Fibroblast of peridontal ligament (primary cell): ENCODE measurements around the gene NAA60.
"Not testable (repeated sequence)": the region's sequence is repeated elsewhere in the genome, so short reads cannot be mapped to it uniquely, and the experiment has no call there.

Experiments
- DNase-seq: peaks from one replicate; pipeline ENCODE4 v3.0.0-alpha.2; 2010; ENCODE audit errors: extremely low read depth

NAA60 gene

DNA sequence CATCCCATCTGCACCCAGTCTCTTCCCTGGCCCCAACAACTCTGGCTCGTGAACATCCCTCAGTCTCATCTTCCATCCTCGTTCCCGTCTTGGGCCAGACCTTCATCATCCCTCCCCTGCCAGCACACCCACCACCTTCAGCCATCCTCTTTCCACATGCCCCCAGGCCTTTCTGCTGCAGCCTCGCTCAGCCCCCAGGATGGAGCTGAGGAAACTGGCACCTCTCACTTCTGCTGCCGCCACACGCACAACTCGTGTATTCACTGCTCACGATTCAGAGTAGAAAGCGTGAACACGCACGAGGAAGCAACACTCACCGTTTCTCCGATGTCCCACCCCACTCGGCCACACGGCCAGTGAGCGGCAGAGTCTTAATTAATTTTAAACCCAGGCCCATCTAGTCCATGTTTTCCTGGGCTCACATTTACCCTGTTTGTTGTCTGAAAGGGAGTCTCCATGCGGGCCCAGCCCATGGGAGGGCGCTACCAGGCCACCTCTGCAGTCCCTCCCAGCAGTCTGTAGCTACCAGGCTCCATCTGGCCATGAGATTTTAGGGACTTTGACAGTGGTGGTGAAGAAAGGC, 39.3 kb downstream of the NAA60 start:
- no peak for DNase-seq

- DNase-seq: no peak
Measured at GRCh38 chr16:3484318-3485096, 41.0 kb downstream of the NAA60 start.

DNA sequence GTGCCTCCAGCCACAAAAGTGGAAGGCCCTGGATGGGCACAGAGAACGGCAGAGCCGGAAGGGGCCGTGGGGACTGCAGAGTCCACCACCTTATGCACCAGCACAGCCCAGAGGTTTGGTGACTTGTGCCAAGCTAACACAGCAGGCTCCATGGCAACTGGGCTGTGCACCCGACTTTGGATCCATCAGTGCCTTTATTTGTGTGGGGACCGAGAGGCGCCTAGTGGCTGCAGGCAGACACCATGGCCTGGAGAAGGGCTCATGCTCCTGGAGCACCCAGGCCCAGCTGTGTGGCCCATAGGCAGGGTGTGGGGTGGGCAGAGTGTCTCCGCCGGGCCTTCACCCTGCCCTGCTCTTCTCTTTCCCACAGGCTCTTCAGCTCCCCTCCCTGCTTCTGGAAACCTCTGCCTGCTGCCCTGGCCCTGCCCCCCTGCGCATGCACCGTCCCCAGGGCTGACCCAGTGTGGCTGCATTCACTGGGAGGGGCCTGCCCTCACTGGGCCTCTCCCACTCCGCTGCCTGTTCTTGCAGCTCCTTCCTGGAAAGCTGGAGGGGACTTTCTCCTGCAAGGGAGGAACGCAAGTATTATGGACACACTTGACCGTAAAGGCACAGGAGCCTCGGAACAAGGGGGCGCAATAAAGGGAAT, 41.7 kb downstream of the NAA60 start:
- no peak for DNase-seq

GRCh38 chr16:3485821-3486505, 42.5 kb downstream of the NAA60 start:
- no peak for DNase-seq

DNA sequence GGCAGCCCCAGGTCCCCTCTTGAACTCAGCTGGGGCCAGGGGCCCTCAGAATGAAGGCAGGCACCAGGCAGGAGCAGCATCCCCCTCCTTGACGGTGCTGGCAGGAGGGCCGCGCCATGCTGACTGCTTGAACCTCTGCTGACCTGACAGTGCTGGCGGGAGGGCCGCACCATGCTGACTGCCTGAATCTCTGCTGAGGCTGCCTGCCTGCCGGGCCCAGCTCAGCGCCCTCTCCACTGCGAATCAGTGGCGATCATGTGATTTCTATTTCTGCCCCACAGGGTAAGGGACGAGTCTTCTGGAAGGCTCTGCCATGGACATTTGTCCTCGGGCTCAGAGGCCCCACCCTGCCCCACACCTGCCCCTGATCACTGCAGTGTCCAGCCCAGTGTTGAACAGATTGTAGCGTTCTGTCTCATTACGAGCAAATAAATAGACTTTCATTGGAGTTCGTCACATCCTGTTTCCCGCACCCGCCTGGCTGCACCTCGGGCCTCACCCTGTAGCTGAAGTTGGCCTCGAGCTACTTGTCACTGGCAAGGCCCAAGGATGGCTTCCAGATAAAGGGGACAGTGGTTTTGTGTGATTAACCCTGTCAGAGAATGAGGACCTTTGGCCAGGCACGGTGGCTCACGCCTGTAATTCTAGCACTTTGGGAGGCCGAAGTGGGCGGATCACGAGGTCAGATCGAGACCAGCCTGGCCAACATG, 43.2 kb downstream of the NAA60 start:
- no peak for DNase-seq

DNA sequence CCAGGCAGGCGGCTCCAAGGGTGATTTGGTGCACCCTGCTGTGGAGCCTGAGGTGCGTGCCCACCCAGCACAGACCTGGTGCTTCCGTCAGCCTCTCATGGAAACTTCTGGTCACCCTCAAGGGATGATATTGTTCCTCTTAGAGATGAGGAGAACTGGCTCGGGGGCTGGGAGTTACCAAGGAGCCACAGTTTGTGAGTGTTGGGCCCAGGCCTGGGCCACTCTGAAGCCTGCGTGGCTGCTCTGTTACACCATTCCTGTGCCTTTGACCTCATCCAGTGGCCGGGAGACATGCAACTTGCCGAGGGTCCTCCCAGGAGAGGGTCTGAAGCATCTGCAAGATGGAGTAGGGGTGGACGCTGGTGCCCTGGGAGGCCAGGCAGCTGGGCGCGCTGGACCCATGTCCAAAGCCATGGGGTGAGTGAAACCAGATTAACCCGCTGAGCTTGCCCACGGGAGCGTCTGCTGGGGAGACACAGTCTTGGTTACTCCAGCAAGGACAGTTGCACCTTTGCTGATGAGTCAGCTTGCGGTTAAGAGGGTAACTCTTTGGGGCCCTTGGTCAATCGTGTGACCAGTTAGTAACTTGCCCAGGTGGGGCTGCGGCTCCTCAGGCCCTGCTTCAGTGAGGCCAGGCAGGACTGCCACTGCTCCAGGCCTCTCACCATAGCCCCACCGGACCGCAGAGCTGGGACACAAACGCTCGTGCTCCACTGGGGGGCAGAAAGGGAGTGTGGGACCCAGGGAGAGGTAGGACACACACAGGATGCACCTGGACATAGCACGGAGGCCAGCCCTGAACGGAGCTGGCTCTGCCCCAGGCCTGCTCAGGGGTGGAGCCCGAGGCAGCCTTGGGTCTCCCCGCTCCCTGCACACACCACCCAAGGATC, 44.3 kb downstream of the NAA60 start:
- no peak for DNase-seq

DNA sequence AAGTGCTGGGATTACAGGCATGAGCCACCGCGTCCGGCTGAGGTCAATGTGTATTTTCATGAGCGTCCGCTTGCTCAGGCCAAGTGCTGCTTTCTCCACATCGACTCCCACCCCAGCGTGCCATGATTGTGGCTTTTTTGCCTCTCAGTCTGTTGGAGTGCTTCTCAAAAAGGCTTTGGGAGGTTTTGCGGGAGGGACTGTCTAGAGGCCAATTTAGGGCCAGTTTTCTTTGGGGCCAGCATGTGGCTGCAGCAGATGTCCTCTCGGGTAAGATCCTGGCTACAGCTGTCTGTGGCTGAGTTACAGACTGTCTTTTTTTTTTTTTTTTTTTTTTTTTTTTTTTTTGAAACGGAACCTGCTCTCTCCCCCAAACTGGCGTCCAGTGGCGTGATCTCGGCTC, 45.3 kb downstream of the NAA60 start:
- no peak for DNase-seq

DNA sequence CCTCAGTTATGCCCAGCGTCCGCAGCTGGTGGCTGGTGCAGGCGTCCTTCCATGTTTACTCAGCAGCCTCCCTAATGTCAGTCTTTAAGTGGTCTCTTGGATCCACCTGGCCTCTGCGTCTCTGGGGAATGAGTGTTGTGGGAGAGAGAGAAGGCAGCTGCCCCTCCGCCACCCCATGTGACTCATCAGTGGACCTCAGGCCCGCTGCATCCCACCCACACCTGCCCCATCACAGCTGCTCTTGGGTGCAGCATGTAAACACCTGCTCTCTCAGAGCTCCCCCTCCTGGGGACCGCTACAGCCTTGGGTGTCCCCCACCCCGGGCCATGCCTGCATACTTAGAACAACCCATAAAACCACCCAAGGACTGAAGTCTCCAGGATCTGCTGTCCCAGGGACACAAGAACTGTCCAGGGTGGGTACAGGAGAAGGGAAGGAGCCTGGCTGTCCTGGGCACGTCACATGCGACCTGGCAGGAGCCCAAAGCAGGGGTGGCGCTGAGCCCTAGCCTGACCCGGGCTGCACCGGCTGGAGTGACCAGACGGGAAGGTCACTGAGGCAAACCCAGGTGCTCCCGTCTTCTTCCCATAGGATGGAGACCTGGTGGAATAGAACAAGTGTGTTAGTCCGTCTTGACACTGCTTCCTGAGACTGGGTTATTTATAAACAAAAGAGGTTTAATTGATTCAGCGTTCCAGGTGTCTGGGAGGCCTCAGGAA, 47.6 kb downstream of the NAA60 start:
- DNase-seq: no peak

GRCh38 chr16:3492356-3492755, 48.9 kb downstream of the NAA60 start:
- no peak for DNase-seq

- no peak for DNase-seq
Measured at GRCh38 chr16:3494386-3494973, 51.0 kb downstream of the NAA60 start.

GRCh38 chr16:3495176-3495575, 51.7 kb downstream of the NAA60 start, which contains the start of gene C16orf90:
Gene C16orf90, minus strand, starts transcription at chr16:3495489. Its CDS starts 68 bp downstream, at chr16:3495421.
- DNase-seq: no peak

GRCh38 chr16:3496386-3496785, 52.9 kb downstream of the NAA60 start:
- no peak for DNase-seq

DNA sequence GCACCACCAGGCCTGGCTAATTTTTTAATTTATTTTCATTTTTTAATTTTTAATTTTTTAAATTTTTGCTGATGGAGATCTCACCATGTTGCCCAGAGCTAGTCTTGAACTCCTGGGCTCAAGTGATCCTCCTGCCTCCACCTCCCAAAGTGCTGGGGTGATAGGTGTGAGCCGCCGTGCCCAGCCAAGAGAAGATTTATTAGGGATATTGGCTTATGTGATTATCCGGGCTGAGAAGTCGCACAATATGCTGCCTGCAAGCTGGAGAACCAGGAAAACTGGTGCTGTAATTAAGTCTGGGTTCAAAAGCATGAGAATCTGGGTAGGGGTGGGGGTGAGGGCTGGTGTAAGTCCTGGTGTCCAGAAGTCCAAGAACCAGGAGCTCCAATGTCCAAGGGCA, 54.3 kb downstream of the NAA60 start:
- no peak for DNase-seq

DNA sequence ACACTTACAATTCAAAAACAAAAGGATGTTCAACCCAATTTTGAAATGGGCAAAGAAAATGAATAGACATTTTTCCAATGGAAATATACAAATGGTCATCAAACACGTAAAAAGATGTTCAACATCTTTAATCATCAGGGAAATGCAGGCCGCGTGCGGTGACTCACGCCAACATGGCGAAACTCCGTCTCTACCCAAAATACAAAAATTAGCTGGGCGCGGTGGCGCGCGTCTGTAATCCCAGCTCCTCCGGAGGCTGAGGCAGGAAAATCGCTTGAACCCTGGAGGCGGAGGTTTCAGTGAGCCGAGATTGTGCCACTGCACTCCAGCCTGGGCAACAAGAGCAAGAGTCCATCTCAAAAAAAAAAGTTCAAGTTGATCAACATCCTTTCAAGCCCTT, 55.5 kb downstream of the NAA60 start:
- DNase-seq: no peak

DNA sequence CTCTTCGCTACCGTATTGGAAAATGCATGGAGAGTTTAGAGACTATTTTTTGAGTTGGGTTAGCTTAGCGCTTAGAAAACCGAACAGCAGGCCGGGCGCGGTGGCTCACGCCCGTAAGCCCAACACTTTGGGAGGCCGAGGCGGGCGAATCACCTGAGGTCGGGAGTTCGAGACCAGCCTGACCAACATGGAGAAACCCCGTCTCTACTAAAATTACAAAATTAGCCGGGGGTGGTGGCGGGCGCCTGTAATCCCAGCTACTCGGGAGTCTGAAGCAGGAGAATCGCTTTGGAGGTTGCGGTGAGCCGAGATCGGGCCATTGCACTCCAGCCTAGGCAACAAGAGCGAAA, 57.9 kb downstream of the NAA60 start:
- DNase-seq: not testable (repeated sequence)

DNA sequence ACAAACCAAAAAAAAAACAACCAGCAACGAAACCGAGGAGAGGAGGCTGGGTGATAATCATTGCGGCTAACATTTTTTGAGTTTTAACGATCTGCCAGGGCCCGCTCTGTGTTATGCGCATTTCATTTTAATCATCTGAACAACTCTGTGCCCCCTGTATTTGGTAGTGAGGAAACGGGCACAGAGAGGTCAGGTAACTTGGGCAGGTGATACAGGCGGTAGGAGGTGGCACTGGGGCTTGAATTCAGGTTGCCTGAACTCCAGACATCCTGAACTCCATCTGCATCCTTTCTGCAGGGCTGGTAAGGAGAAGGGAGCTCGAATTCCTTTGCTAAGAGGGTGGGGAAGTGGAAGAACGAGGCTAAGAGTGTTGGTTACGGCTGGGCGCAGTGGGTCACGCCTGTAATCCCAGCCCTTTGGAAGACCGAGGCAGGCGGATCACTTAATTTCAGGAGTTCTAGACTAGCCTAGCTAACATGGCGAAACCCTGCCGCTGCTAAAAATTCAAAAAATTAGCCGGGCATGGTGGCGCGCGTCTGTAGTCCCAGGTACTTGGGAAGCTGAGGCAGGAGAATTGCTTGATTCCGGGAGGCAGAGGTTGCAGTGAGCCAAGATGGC, 58.4 kb downstream of the NAA60 start:
- DNase-seq: no peak

GRCh38 chr16:3503523-3503922, 60.0 kb downstream of the NAA60 start:
- DNase-seq: no peak

DNA sequence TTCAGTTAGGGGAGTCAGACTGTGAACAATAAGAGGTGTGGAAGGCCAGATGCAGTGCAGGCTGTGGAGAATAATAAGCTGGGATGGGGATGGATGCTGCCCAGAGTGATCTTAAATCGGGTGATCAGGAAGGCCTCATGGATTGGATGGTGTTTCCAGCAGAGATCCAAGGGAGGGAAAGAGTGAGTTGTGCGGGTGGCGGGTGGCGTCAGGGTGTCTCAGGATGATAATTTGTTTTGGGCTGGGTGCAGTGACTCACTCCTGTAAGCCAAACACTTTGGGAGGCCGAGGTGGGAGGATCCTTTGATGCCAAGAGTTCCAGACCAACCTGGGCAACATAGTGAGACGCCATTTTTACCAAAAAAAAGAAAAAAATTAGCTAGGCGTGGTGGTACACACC, 65.3 kb downstream of the NAA60 start:
- DNase-seq: no peak

DNA sequence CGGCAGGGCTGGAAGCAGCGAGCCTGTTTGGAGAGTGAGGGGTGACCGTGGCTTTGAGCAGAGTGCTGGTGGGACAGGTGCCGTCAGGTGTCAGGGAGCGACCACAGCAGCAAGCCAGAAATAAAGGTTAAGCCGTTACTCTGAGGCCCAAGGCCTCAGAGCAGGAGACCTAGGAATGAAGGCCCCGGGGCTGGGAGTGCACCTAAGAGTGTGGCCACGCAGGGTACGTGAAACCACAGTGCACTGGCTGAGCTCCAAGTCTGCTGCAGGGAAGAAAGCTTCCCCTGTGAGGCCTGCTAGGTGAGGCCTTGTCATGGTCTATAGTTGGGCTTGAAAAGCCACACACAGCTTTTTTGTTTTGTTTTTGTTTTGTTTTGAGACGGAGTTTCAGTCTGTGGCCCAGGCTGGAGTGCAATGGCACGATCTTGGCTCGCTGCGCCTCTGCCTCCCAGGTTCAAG, 66.0 kb downstream of the NAA60 start:
- DNase-seq: no peak
